Ovary (tissue), 3 donors: ENCODE measurements around the gene TERB1.

ENCODE experiments used
- CTCF ChIP-seq, 3 donors: fragments of 450-650 bp in 2 of 3; fragments of 200-600 bp in 1 of 3; IDR thresholded peaks; one replicate each; pipeline versions ENCODE4 v1.5.1 to v1.8.0; 2016 to 2022; ENCODE audit warnings: antibody characterized with exemption in 3 of 3, mild to moderate bottlenecking in 1 of 3
- EP300 ChIP-seq: sonication (generic); formaldehyde crosslinking; IDR thresholded peaks from one replicate; pipeline ENCODE4 v1.6.1; 2017; ENCODE audit warnings: antibody characterized with exemption
- POLR2A ChIP-seq: fragments of 450-650 bp; IDR thresholded peaks from one replicate; pipeline ENCODE4 v1.6.1; 2017; ENCODE audit warnings: antibody characterized with exemption, mild to moderate bottlenecking, moderate library complexity
- donor health status: DM: no; HTN: no; CAD: no.

- no peak for TF ChIP-seq CTCF (IDR thresholded peaks at IDR 0.05)
- TF ChIP-seq POLR2A: no peak
- TF ChIP-seq EP300: no peak
Observed at GRCh38 chr16:66787427-66787826, 14.0 kb downstream of the TERB1 start.
